DND-41 (cell line): ENCODE measurements around the gene PXDC1.

Experiments
- CTCF ChIP-seq: IDR thresholded peaks from 2 replicates; pipeline ENCODE4 v1.5.1; 2012; ENCODE audit warnings: borderline replicate concordance, low read length, moderate library complexity, mild to moderate bottlenecking; ENCODE audit not compliant: poor library complexity, severe bottlenecking; ENCODE audit errors: extremely low read depth
- EZH2 ChIP-seq: IDR thresholded peaks from 3 replicates; pipeline ENCODE4 v1.6.1; 2012; ENCODE audit warnings: borderline replicate concordance, low read depth, mild to moderate bottlenecking, moderate library complexity, low read length, inconsistent platforms; ENCODE audit not compliant: severe bottlenecking

DNA sequence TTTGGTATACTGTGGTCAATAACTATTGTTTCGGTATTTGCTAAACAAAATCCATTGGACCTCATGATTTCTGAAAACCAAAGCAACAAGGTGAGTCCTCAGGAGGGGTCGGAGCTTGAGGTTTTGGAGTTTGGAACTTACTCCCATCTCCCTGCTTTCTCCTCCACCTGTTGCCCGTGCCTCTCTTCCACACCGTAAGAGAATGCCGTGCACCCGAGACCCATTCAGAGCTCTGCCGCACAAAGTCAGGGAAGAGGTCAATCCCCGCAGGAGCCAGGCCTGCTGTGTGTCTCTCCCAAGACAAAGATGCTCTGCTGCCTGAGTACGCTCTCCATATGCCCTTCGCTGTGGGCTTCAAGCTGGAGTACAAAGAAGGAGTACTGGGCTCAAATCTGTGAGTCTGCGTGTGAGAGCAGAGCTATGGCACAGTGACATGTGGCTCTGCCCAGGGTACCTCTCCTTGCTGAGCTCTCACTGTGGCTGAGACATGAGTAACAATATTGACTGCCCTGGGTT lies 23.9 kb downstream of the PXDC1 start:
- no peak for TF ChIP-seq CTCF
- no peak for TF ChIP-seq EZH2
